ENCODE results near the gene SHB.

DNA sequence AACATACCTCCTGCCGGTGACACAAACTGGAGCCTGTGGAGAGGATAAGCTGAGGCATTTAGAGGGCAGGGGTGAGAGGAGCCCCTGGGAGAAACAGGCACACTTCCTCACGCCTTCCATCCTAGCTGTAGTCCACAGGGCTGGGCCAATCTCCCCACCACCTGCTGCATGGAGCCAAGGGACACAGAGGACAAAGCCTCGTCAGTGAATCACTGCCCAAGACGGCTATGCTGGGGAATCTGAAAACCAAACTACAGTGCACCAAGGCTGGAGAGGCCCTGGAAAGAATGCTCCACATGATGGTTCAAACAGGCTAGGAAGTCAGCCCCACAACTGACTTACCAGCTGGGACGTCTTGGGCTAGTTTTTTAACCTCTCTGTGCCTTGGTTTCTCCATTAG, 57.0 kb downstream of the SHB start:
- TF ChIP-seq, protein P1, sequence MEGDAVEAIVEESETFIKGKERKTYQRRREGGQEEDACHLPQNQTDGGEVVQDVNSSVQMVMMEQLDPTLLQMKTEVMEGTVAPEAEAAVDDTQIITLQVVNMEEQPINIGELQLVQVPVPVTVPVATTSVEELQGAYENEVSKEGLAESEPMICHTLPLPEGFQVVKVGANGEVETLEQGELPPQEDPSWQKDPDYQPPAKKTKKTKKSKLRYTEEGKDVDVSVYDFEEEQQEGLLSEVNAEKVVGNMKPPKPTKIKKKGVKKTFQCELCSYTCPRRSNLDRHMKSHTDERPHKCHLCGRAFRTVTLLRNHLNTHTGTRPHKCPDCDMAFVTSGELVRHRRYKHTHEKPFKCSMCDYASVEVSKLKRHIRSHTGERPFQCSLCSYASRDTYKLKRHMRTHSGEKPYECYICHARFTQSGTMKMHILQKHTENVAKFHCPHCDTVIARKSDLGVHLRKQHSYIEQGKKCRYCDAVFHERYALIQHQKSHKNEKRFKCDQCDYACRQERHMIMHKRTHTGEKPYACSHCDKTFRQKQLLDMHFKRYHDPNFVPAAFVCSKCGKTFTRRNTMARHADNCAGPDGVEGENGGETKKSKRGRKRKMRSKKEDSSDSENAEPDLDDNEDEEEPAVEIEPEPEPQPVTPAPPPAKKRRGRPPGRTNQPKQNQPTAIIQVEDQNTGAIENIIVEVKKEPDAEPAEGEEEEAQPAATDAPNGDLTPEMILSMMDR (IDR thresholded peaks at IDR 0.05): no peak
- TF ChIP-seq POLR2A (IDR thresholded peaks at IDR 0.05) (no peak), EP300 (IDR thresholded peaks at IDR 0.05) (no peak), POLR2AphosphoS5 (IDR thresholded peaks at IDR 0.05) (no peak)
